Fibroblast of peridontal ligament (primary cell): ENCODE measurements around the gene BGLAP.

Experiments used
- DNase-seq: peaks from one replicate; pipeline ENCODE4 v3.0.0-alpha.2; 2010; ENCODE audit errors: extremely low read depth

Gene BGLAP

GRCh38 chr1:156257711-156258110 is 15.7 kb downstream of the BGLAP start:
- no peak for DNase-seq

- no peak for DNase-seq
These were observed 16.9 kb downstream of the BGLAP start for GRCh38 chr1:156258859-156259258.

DNA sequence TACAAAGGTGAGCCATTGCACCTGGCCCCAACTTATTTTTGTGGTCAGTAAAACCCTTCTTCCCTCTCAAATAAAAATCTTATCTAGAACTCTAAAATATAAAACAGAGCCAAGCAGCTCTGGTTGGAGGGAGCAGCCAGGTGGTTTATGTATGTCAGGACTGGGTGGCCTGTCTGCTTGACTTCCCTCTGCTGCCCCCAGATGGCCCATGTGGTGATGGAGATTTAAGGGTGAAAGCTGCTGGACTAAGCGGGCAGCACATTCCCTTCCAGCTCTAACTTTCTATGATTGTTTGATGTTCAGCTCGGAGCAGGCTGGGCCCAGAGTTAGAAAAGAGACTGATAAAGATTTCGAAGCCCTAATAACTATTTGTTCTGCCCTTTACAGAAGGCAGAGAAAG is 17.8 kb downstream of the BGLAP start:
- DNase-seq = no peak

- no peak for DNase-seq
These were observed 18.9 kb downstream of the BGLAP start for GRCh38 chr1:156260896-156261295.

- DNase-seq = peak; percentile 88
These were observed 20.7 kb downstream of the BGLAP start for GRCh38 chr1:156262461-156263287.

GRCh38 chr1:156263288-156263655 is 21.3 kb downstream of the BGLAP start:
- no peak for DNase-seq

DNA sequence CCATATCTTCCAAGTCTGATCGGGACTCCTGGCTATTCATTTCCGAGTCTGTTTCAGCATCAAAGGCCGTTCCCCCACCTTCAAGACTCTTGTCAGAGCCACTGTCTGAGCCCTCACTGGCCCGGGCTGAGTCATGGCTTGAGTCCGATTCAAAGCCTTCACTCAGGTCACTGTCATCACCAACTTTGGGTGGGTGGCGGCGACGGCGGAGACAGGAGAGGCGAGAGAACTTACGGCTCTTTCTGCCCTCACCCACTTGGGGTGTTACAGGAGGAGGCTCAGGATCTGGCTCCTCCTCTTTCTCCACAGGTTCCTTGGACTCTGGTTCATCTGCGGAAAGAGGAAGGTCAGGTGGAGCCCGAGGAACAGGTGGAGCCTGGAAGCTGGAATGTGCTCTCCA is 24.1 kb downstream of the BGLAP start:
- no peak for DNase-seq

DNA sequence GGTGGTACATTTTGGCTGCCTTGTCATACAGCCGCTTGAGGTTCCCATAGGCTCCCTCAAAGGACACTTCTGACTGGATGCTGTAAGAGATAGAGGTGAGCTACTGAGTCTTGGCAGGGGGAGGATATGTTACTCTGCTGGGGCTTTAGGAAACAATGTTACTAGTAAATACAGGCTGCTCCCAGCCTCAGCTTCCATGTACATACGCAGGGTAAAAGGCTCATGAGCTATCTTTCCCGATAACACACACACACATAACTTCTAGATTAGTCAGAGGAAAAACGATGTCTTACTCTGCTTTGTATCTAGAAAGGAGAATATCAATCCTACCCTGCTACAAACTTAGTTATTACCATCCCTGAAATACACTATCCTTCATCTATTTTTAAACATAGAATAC is 26.4 kb downstream of the BGLAP start:
- DNase-seq = no peak

DNA sequence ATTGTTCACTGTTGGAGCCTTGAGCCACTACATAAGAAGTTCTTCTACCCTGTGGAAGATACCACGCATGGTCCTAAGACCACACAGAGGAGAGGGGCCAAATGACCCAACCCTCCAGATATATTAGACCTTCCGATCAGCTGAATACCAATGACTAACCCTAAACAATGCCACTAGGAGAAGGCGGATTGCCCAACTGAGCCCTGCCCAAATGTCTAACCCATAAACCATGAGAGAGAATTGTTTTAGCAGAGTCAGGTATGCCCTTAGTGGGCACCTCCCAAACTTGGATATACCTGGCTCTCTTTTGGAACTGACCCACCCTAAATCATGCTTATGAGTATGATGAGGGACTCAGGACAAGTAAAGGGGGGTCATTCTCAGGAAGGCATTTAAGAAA is 28.3 kb downstream of the BGLAP start:
- no peak for DNase-seq

DNA sequence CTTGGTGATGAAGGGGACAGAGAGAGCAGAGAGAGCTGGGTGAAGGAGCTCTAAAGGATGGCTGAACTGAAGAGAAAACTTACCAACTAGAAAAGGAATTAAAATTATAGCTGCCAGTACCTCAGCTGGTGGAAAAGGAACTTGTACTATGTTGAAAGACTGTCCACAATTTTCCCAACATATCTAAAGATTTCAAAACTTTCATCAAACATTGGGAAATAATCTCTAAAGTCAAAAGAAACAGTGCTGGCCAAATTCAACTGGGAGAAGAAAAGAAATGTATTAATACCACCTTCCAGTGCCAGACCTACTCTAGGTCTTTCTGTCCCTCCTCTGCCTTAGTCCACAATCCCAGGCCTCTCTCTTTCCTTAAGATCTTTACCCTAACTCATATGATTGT is 34.5 kb downstream of the BGLAP start:
- peak; percentile 85 for DNase-seq

DNA sequence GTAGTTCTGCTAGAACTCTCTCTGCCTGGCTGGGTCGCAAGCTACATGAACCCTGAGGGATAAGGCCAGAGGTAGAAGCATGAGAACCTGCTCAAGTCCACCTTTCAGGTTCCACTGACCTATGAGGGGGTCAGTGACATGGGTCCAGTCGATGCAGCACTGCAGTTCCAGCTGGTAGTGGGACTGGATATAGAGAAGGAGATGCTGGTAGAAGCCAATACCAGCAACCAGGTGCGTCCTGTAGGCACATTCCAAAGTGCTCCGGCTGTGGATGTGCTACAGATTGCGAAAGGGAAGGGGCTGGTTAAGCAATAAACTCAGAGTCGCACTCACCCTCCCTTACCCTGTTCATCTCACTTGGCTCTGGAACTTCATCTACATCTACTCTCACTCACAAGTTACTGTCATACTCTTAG is 35.0 kb downstream of the BGLAP start:
- DNase-seq = peak; percentile 17

GRCh38 chr1:156279837-156280236 is 37.9 kb downstream of the BGLAP start:
- DNase-seq = no peak

DNA sequence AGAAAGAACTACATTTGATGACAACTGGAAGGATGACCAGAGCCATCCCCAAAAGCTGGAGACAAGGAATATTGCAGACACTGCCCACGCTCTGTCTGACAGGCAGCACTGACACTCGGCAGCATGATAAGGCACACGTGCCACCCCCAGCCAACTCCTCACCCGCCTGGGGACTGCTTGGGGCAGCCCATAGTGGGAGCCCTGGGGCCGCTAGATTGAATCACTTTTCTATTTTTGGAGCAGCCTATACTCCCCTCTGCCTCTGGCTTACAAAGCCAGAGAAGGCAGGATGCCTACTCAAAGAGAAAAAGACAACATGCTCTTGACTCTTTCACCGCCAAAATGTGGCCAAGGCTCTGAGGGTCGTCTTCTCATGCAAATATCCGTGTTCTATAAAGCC is 39.3 kb downstream of the BGLAP start:
- DNase-seq = peak; percentile 47

DNA sequence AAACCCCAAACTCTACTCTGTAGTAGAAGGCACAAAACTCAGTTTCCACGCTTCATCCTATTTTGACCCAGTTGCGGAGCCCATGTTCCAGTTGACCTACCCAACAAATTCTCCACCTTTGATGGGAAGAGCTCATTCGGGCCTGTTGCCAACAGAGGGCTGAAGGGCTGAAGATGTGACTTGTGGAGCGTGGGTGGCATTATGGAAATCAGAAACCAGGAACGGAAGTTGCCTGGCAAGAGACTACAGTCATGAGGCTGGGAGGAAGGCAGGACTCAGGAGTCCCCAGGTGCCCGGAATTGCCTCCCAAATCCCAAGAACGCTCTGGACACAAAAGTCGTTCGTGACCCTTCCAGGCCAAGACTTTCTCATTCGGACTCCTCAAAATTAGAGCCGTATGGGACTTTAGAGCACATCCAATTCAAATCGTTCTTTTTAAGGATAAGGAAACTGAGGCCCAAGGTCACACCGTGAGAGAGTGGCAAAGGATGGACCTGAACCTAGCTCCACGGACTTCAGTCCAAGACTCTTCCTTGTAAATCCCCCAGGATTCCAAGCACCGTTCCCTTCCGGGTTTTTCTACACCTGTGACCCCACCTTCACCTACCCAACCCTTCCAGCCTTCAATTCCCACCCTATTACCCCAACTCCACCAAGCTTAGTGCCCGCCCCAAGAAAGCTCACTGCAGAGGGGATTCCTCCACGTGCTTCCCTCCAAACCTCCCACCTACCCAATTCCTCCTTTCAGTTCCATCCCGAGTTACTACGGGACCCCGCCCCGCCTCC is 39.9 kb downstream of the BGLAP start:
- peak; percentile 12 for DNase-seq

DNA sequence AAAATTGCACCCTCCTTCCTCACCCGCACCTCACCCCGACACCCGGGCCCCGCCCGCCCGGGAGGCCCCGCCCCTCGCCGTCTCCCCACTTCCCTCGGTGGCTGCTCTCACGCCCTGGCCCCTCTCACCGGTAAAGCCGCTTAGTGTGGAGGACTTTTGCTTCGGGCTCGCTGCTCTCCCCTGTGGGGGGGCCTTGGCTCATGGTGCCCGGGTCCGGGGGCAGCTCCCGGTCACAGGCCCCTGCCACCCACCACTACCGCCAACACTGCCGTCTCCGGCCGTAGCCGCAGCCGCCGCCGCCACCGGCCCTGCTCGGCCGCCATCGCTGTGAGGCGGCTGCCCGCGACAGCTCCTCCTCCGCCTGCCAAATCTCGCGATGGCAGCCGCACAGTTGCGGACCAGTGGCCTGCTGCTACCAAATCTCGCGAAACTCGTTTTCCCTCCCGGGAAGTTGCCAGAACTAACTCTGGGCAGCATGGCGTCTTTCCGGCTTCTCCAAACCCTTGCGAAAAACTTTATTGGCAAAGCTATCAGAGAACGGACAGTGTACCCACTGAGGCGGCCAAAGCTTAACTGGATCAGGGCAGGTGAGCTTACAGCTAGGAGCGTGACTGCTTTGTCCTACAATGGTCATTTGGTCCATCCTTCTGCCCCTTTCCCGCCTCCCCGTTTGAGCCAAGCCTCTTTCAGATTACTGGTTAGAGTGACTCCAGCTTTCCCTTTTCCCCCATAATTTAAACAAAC is 40.7 kb downstream of the BGLAP start, which contains the start of gene SMG5:
SMG5 (minus strand) TSS at position 347 of the 744 bp plus-strand sequence; CDS start at position 202, 145 bp downstream.
- peak; percentile 99 for DNase-seq

GRCh38 chr1:156283521-156283920 is 41.5 kb downstream of the BGLAP start:
- no peak for DNase-seq

- DNase-seq = no peak
These were observed 42.1 kb downstream of the BGLAP start, which contains the start of gene TMEM79 for GRCh38 chr1:156284112-156284511. Gene TMEM79, plus strand, starts transcription at chr1:156284325. Its CDS starts 902 bp downstream, at chr1:156285227.

- no peak for DNase-seq
These were observed 42.8 kb downstream of the BGLAP start for GRCh38 chr1:156284757-156285156.

DNA sequence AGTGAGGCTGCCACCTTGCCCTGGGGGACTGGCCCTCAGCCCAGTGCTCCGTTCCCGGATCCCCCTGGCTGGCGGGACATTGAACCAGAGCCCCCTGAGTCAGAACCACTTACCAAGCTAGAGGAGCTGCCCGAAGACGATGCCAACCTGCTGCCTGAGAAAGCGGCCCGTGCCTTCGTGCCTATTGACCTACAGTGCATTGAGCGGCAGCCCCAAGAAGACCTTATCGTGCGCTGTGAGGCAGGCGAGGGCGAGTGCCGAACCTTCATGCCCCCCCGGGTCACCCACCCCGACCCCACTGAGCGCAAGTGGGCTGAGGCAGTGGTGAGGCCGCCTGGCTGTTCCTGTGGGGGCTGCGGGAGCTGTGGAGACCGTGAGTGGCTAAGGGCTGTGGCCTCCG is 43.5 kb downstream of the BGLAP start:
- no peak for DNase-seq

DNA sequence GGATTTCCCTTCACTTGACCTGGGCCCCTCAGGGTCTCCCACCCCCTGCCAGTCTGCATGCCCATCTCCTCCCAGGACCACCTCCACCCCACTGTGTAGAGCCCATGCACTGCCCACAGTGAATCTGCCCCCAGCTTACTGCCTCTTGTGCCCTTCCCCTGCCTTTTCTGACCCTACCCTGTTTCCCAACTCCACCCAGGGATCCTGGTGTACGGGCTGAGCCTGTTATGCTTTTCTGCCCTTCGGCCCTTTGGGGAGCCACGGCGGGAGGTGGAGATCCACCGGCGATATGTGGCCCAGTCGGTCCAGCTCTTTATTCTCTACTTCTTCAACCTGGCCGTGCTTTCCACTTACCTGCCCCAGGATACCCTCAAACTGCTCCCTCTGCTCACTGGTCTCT is 44.1 kb downstream of the BGLAP start:
- no peak for DNase-seq

- DNase-seq = no peak
These were observed 47.9 kb downstream of the BGLAP start for GRCh38 chr1:156289857-156290256.
